ENCODE results near the gene TLE2.

TLE2 gene

GRCh38 chr19:3010871-3011270 lies 18.2 kb downstream of the TLE2 start:
- TF ChIP-seq CTCF (IDR thresholded peaks at IDR 0.05): no peak
- DNase-seq (ENCODE audit: low spot score): no peak
- Histone ChIP-seq H3K4me3 (no peak overlapping the region), H3K27ac (no peak overlapping the region)

GRCh38 chr19:3008994-3009393 lies 20.1 kb downstream of the TLE2 start:
- no peak overlapping the region for H3K27ac ChIP-seq
- DNase-seq (ENCODE audit: low spot score): no peak
- no peak for TF ChIP-seq CTCF (IDR thresholded peaks at IDR 0.05)
- H3K4me3 ChIP-seq: no peak overlapping the region

GRCh38 chr19:3007975-3008374 lies 21.1 kb downstream of the TLE2 start:
- Histone ChIP-seq H3K27ac (no peak overlapping the region), H3K4me3 (no peak overlapping the region)
- no peak for TF ChIP-seq CTCF (IDR thresholded peaks at IDR 0.05)
- no peak for DNase-seq (ENCODE audit: low spot score)

- no peak for DNase-seq (ENCODE audit: low spot score)
- H3K4me3 ChIP-seq: no peak overlapping the region
- TF ChIP-seq CTCF (IDR thresholded peaks at IDR 0.05): no peak
- H3K27ac ChIP-seq: no peak overlapping the region
Measured at GRCh38 chr19:3006075-3006767, 22.9 kb downstream of the TLE2 start.

- Histone ChIP-seq H3K27ac (no peak overlapping the region), H3K4me3 (no peak overlapping the region)
- TF ChIP-seq CTCF (IDR thresholded peaks at IDR 0.05): no peak
- DNase-seq (ENCODE audit: low spot score): no peak
Measured at GRCh38 chr19:3005345-3005744, 23.7 kb downstream of the TLE2 start.

GRCh38 chr19:3004522-3004921 lies 24.6 kb downstream of the TLE2 start:
- no peak for TF ChIP-seq CTCF (IDR thresholded peaks at IDR 0.05)
- no peak overlapping the region for H3K4me3 ChIP-seq
- no peak overlapping the region for H3K27ac ChIP-seq
- no peak for DNase-seq (ENCODE audit: low spot score)

GRCh38 chr19:3003046-3003445 lies 26.0 kb downstream of the TLE2 start:
- TF ChIP-seq CTCF (IDR thresholded peaks at IDR 0.05): no peak

More at GRCh38 chr19:3003046-3003445, 26.0 kb downstream of the TLE2 start:
- DNase-seq (ENCODE audit: low spot score): no peak
- Histone ChIP-seq H3K4me3 (no peak overlapping the region), H3K27ac (no peak overlapping the region)
